Epithelial cell of esophagus (primary cell): ENCODE data around the gene TMEM154.

Source experiments
- DNase-seq: peaks from one replicate; pipeline ENCODE4 v3.0.0; 2010; ENCODE audit warnings: low read depth
- H3K4me3 ChIP-seq: 2 replicates; pipeline ENCODE4 v1.5.1; 2011; ENCODE audit warnings: mild to moderate bottlenecking, low read length, control low read depth
- TF ChIP-seq, protein P1 (sequence below): IDR thresholded peaks from 2 replicates; pipeline ENCODE4 v1.5.1; 2011; ENCODE audit warnings: low read depth, mild to moderate bottlenecking, low read length, control low read depth, inconsistent platforms; ENCODE audit not compliant: insufficient read depth; ENCODE audit errors: missing control alignments

Gene TMEM154

DNA sequence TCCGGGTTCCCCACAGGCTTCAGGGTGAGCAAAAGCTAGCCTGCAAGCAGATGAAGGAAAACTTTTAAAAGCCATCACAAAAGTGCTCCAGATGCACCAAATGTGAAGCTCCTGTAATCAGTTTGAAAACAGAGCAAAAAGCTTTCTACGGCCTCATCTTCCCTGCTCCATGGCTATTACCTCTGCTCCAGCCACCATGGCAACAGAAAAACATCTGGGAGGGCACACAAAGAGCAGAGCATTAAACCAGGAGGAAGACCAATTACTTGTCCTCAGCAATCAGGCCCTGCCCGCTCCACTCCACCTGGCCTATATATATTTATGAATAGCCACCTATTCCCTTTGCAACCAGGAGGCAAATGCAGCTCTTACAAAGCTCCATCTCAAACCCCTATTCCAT, 33.6 kb downstream of the TMEM154 start:
- no peak overlapping the region for H3K4me3 ChIP-seq
- DNase-seq: no peak
- TF ChIP-seq, protein P1, sequence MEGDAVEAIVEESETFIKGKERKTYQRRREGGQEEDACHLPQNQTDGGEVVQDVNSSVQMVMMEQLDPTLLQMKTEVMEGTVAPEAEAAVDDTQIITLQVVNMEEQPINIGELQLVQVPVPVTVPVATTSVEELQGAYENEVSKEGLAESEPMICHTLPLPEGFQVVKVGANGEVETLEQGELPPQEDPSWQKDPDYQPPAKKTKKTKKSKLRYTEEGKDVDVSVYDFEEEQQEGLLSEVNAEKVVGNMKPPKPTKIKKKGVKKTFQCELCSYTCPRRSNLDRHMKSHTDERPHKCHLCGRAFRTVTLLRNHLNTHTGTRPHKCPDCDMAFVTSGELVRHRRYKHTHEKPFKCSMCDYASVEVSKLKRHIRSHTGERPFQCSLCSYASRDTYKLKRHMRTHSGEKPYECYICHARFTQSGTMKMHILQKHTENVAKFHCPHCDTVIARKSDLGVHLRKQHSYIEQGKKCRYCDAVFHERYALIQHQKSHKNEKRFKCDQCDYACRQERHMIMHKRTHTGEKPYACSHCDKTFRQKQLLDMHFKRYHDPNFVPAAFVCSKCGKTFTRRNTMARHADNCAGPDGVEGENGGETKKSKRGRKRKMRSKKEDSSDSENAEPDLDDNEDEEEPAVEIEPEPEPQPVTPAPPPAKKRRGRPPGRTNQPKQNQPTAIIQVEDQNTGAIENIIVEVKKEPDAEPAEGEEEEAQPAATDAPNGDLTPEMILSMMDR: no peak

GRCh38 chr4:152644130-152644529, 35.7 kb downstream of the TMEM154 start:
- no peak overlapping the region for H3K4me3 ChIP-seq
- no peak for DNase-seq
- TF ChIP-seq, protein P1: no peak

DNA sequence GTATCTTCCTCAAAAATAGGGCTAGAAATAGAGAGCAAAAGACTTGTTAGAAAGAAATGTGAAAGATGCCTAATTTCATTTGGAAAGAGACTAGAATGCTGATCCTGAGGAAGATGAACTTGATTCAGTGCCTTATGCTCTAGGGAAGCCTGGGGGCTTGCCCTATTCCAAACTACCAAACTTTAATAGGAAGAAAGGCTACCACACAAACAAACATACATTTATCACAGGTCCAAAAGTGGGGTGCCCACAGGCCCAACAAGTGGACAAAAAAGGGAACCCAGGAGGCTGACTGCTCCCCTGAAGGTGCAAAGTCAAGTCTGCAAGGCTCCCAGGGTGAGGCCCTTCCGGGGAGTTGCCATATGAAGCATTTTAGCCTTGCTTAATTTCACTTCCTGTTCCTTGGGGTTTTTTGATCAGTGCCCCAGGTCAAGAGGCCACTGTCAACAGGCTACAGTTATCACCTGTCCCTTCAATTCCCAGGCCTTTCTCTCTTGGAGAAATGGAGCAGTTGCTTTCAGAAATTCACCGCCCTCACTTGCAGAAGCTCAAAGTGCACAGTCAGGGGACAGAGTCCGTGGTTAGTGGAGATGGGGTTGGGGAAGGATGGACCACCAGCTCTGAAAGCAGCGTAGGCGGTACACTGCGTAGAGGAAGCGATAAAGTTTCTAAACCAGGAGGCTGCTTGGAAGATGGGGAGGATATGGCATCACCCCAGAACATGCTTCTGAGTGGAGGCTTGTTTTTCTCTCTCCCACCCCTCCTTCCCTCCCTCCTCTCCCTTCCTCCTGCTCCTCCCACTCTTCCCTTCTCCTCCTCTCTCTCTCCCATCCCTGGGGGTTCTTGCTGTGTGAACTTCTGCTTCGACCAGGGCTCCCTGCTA, 36.4 kb downstream of the TMEM154 start:
- no peak for DNase-seq
- H3K4me3 ChIP-seq: no peak overlapping the region
- TF ChIP-seq, protein P1: no peak

- no peak overlapping the region for H3K4me3 ChIP-seq
- TF ChIP-seq, protein P1: peak; percentile 31
- peak; percentile 24 for DNase-seq
Measured at GRCh38 chr4:152640058-152640921, 39.5 kb downstream of the TMEM154 start.

DNA sequence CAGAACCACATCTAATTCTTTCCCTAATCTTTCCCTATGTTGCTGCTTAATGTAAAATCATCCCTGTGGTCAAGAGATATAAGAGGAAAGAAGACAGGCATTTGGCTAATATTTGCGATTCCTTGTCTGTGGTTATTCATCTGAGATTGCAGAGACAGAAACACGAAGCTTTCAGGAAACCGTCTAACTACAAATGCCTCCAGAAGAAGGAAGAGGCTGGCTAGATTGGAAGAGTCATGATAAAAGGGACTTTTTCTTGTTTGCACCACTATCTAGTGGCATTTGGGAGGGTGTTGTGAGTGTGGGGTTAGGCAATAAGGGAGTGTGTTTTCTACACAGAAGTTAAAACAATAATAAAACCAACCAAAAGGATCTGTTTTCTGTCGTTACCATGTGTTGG, 43.9 kb downstream of the TMEM154 start:
- TF ChIP-seq, protein P1: no peak
- no peak overlapping the region for H3K4me3 ChIP-seq
- no peak for DNase-seq

GRCh38 chr4:152634110-152634760, 45.6 kb downstream of the TMEM154 start:
- peak; percentile 90 for DNase-seq
- TF ChIP-seq, protein P1: no peak
- H3K4me3 ChIP-seq: no peak overlapping the region
